Measurements from ENCODE around the gene KICS2. TPM values are rescaled to one million over a fixed set of nuclear protein-coding genes. Genes with fewer than 3 reads are reported as not detected.

The KICS2 gene
- total RNA-seq, 1 experiment from 2014 or later: 12.1 TPM

- intact Hi-C loops (cut with micrococcal nuclease; ENCODE audit: unreplicated experiment): no loop called here
- no peak overlapping the region for H3K27ac ChIP-seq
- H3K4me1 ChIP-seq (replicated peaks; ENCODE audit: insufficient read depth): no peaks in the 10 kb centered on the region
- no peaks in the 10 kb centered on the region for H3F3A ChIP-seq (ENCODE audit: insufficient read depth, low read depth)
- H4K20me1 ChIP-seq (ENCODE audit: insufficient read depth): no peaks in the 10 kb centered on the region
- H3K9me2 ChIP-seq (ENCODE audit: insufficient read depth): no peaks in the 10 kb centered on the region
- no TSS peak for BruUV-seq (replicated peaks)
- no peak for TF ChIP-seq CTCF (conservative IDR thresholded peaks at IDR 0.05)
- H3K27me3 ChIP-seq (ENCODE audit: insufficient read depth, low read depth): no peaks in the 10 kb centered on the region
- no peaks in the 10 kb centered on the region for H3K79me2 ChIP-seq (ENCODE audit: low read depth)
- no peak overlapping the region for H2AFZ ChIP-seq
- ChIA-PET CTCF (no interaction called here), POLR2A (ENCODE audit: unreplicated experiment) (no interaction called here)
- H3K4me2 ChIP-seq: no peak overlapping the region
- no peaks in the 10 kb centered on the region for H3K9me3 ChIP-seq (ENCODE audit: insufficient read depth, low read depth)
- H3K36me3 ChIP-seq (ENCODE audit: low read depth): no peaks in the 10 kb centered on the region
- DNase-seq: no peak
- no peak overlapping the region for H3K4me3 ChIP-seq
Measured at GRCh38 chr12:64268409-64268808, 46.3 kb upstream of the KICS2 start.

- no peaks in the 10 kb centered on the region for H3K27me3 ChIP-seq (ENCODE audit: insufficient read depth, low read depth)
- H4K20me1 ChIP-seq (ENCODE audit: insufficient read depth): no peaks in the 10 kb centered on the region
- no peaks in the 10 kb centered on the region for H3K4me1 ChIP-seq (replicated peaks; ENCODE audit: insufficient read depth)
- no peak overlapping the region for H3K4me2 ChIP-seq
- no peaks in the 10 kb centered on the region for H3K9me2 ChIP-seq (ENCODE audit: insufficient read depth)
- no peaks in the 10 kb centered on the region for H3K36me3 ChIP-seq (ENCODE audit: low read depth)
- no peaks in the 10 kb centered on the region for H3K9me3 ChIP-seq (ENCODE audit: insufficient read depth, low read depth)
- no peak overlapping the region for H3K4me3 ChIP-seq
- H3K27ac ChIP-seq: no peak overlapping the region
- TF ChIP-seq CTCF (conservative IDR thresholded peaks at IDR 0.05) (no peak), EZH2 (IDR thresholded peaks at IDR 0.05; ENCODE audit: low read depth) (no peak)
- H3K79me2 ChIP-seq (ENCODE audit: low read depth): no peaks in the 10 kb centered on the region
- H3F3A ChIP-seq (ENCODE audit: insufficient read depth, low read depth): no peaks in the 10 kb centered on the region
- POLR2A ChIA-PET (ENCODE audit: unreplicated experiment): no interaction called here
- H2AFZ ChIP-seq: no peak overlapping the region
- no TSS peak for BruUV-seq (replicated peaks)
- intact Hi-C loops (cut with micrococcal nuclease; ENCODE audit: unreplicated experiment): no loop called here
- no peak for DNase-seq
- CTCF ChIA-PET: no interaction called here
Measured at GRCh38 chr12:64265839-64266238, 43.7 kb upstream of the KICS2 start.

- Histone ChIP-seq H3K79me2 (ENCODE audit: low read depth) (no peaks in the 10 kb centered on the region), H3F3A (ENCODE audit: insufficient read depth, low read depth) (no peaks in the 10 kb centered on the region), H3K4me3 (no peak overlapping the region), H3K27ac (no peak overlapping the region), H3K4me2 (no peak overlapping the region), H3K36me3 (ENCODE audit: low read depth) (no peaks in the 10 kb centered on the region), H3K9me2 (ENCODE audit: insufficient read depth) (no peaks in the 10 kb centered on the region), H4K20me1 (ENCODE audit: insufficient read depth) (no peaks in the 10 kb centered on the region), H3K4me1 (replicated peaks; ENCODE audit: insufficient read depth) (no peaks in the 10 kb centered on the region), H3K27me3 (ENCODE audit: insufficient read depth, low read depth) (no peaks in the 10 kb centered on the region), H2AFZ (no peak overlapping the region), H3K9me3 (ENCODE audit: insufficient read depth, low read depth) (no peaks in the 10 kb centered on the region)
- ChIA-PET POLR2A (ENCODE audit: unreplicated experiment) (no interaction called here), CTCF (no interaction called here)
- intact Hi-C loops (cut with micrococcal nuclease; ENCODE audit: unreplicated experiment): no loop called here
- no peak for DNase-seq
- no peak for TF ChIP-seq EZH2 (IDR thresholded peaks at IDR 0.05; ENCODE audit: low read depth)
- no peak for TF ChIP-seq CTCF (conservative IDR thresholded peaks at IDR 0.05)
- BruUV-seq (replicated peaks): no TSS peak
Measured at GRCh38 chr12:64261813-64262212, 39.7 kb upstream of the KICS2 start.

Measured in PC-9 (cell line).